CD4-positive, alpha-beta T cell treated with Interferon gamma for 1 hour (primary cell): ENCODE measurements around the gene CATSPERD.

Source experiments
- DNase-seq: peaks from one replicate; pipeline ENCODE4 v3.0.0-alpha.2; 2020

CATSPERD gene

DNA sequence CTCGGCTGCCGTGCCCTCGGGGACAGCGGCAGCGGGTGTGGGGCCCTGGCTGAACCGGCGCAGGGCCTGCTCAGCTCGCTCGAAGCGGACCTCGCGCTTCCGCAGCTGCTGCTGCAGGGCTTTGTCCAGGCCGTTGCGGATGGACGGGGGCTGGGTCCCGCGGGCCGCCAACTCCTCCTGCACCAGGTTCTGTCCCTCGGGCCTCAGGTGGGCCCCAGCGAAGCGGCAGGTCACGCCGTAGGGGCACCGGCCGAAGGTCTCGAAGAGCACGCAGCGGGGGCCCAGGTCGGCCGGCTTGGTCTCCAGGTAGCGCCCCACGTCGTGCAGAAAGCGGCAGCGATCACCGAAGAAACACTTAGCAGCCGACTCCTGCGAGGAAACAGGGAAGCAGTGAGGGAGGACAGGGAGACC lies 68.9 kb downstream of the CATSPERD start:
- no peak for DNase-seq

DNA sequence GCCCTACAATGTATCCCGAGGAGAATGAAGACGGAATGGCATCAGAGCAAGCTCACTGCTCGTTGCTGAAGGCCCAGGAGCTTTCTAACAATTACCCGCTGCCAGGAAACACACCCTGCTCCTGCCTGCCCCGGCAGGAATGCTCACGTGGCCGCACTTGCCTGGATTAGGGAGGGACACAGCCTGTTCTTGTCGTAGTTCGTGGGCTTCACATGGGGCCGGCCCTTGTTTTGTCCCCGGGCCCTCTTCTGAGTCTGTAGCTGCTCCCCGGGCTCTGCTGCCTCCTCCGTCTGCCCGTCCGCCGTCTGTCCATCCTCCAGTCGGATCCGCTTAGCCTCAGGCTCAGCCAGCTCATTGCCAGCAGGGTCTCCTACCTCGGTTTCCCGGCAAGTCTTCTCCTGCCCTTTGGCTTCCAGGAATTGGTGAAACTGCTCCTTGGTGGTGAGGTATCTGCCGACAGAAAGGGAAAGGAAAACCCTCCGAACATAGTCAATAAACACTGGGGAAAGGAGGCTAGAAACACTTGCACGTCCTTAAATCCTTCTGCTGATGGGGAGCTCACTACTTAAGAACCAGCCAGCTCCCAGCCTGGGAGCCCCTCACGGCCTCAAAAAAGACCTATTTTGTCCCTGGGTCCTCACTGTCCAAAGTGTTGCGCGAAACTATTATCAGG lies 69.6 kb downstream of the CATSPERD start:
- no peak for DNase-seq

DNA sequence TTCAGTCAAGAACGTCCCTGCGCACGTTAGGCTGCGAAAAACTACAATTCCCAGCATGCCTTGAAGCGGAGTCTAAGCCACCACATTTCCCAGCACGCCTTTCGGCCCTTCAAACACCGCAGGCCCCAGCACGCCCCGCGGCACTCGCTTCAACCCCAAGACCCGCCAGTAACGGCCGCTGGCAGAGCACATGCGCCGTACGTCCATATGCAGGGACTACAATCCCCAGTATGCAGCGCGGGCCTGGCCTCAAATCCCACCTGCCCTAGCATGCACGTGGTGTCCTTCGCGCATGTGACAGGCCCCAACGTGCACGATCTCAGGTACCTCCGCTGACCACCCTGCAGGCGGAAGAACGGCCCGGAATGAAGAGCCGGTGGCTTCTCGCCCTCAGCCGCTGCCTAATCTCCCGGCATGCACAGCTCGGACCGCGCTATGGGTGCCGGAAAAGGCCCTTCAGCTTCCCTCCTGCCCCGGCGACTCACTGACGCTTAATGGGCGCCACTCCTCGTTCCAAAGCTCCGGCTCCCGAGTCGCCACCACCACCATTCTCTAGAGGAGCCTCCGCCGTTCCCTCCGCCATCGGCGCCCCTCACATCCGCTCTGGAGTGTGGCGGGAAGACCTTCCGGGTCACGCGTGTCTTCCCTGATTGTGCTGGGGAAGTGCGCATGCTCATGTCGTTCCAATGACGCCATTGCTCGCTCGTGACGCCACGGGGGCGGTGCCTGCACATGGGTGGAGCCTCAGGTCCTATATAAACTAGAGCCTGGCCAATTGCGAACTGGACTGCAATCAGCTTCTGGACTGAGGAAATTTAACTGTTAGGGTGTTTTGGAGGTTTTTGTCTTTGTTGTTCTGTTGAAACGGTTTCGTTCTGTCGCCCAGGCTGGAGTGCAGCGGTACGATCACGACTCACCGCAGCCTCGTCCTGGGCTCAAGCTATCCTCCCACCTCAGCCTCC lies 70.4 kb downstream of the CATSPERD start, which contains the start of gene DUS3L:
DUS3L (minus strand) TSS at position 605 of the 962 bp plus-strand sequence; CDS start at position 583, 22 bp downstream.
- peak; percentile 98 for DNase-seq

DNA sequence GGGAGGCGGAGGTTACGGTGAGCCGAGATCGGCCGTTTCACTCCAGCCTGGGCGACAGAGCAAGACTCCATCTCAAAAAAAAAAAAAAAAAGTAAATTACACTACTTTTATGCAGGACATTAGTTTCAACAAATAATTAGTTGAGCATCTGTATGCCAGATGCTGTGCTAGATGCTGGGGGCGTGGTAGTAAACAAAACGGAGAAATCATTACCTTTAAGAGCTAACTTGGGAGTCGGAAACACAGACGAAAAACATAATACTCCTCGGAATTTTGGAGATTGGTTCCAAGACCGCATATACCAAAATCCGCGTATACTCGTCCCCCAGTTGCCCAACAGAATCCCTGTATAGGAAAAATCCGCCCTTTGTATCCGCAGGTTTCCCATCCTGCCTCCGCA lies 71.8 kb downstream of the CATSPERD start:
- no peak for DNase-seq

DNA sequence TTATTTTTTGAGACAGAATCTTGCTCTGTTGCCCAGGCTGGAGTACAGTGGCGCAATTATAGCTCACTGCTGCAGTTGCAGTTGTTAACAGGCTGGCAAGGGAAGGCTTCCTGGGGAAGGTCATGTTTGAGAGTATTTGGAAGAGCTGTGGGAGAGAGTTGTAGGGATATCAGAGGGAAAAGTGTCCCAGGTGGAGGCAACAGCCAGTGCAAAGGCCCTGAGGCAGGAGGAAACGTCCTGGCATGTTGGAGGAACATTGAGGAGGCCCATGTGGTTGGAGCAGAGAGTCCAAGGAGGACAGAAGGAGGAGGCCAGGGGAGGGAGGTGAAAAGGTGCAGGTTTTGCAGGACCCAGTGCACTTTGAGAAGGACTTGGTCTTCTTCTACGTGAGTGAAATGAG lies 72.8 kb downstream of the CATSPERD start:
- DNase-seq = no peak

DNA sequence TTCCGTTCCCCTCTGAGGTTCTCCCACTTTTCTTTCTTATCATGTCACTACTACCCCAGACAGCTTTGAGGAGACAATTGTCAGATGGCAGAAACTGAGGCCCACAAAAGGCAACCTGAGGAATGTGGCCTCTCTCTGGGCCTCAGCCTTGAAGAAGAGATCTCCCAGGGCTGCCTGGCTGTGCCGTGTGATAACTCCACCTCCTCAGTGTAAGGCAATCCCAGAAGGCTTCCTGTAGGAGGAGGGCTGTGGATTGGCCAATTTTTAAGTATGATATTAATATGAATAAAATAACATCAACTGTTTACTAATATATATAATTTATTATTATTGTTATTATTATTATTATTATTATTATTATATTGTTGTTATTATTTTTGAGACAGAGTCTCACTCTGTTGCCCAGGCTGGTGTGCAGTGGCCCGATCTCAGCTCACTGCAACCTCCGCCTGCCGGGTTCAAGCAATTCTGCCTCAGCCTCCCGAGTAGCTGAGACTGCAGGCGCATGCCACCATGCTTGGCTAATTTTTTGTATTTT lies 75.0 kb downstream of the CATSPERD start:
- DNase-seq = no peak

DNA sequence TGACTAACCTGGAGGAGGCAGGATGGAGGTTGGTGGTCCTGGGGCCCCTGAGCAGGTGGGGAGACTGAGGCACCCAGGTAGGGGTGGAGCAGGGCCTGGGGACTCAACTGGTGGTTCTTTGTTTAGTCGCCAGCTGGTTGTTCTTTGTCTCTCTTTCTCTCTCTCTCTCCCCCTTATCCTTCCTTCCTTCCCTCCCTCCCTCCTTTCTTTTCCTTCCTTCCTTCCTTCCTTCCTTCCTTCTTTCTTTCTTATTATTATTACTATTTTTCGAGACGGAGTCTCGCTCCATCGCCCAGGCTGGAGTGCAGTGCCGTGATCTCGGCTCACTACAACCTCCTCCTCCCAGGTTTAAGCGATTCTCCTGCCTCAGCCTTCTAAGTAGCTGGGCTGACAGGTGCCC lies 77.8 kb downstream of the CATSPERD start:
- no peak for DNase-seq

DNA sequence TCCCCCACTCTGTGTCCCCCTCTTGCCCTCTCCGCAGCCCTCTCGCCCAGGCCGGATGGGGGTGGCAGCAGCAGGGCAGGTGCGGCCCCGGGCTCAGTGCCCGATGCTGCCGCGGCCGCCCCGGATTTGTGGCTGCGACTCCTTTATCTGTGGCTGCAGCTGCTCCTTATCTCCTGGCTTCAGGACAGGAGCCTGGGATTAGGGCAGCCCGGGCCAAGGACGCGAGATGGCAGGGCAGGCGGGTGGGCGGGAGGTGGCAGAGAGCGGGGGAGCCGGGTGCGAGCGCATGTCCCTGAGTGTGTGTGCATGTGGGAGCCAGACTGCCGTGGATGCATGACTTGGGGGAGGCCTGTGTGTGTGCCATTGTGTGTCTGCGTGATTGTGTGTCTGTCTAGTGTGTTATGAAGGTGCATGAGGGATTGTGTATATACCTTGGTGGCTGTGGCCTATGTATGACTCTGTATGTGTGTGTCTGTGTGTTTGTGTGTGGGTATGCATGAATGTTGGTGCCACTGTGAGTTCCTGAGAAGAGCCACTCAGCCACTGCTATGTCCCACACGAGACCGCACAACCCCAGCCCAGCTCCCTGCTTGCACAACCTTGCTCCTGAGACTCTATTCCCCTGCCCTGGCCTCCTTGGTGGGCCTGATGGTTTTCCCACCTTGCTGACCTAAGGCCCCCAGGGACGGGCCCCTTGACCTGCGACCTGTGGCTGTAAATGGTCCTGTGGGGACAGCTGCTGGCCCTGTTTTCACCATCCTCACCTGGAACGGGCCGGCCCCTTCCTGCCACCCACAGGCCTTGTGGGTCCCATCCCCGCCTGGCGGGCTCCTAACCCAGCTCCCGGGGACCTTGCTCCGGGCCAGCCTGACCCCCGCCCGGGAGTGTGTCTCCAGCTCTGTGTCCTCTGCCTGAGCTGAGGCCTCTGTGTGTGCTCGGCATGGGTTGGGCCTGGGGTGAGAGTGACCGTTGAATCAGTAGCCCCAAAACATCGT lies 79.1 kb downstream of the CATSPERD start:
- DNase-seq = no peak

DNA sequence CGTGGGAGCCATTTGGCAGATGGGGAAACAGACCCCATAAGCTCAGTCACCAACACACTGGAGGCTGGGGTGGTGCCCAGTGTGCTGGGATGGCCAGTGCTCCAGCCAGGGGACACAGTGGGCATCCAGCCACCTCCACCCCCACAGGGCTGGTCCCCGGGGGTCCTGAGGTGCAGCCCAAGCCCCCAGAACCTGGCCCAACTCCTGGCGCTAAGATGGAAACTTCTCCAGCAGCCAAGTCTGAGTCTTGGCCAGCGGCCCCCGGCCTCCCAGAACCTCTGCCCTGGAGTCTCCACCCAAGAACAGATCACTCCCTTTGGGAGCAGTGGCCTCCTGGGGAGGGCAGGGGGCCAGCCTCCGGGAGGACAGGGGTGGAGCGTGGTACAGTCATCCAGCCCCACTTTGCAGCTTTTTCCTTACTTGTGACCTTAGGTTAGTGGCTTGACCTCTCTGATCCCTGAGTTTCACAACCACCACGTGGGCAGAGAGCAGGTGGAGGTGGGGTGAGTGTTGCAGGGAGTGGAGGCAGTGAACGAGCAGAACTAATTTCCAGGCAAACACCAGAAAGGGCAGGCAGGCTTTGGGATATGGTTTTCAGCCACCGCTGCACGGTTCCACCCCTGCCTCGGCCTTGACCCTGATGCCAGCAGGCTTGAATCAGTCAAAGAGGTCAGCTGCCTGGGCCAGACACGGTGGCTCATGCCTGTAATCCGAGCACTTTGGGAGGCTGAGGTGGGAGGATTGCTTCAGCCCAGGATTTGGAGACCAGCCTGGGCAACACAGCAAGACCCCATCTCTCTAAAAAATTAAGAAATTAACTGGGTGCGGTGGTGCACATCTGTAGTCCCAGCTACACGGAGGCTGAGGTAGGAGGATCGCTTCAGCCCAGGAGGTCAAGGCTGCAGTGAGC lies 80.2 kb downstream of the CATSPERD start:
- no peak for DNase-seq

DNA sequence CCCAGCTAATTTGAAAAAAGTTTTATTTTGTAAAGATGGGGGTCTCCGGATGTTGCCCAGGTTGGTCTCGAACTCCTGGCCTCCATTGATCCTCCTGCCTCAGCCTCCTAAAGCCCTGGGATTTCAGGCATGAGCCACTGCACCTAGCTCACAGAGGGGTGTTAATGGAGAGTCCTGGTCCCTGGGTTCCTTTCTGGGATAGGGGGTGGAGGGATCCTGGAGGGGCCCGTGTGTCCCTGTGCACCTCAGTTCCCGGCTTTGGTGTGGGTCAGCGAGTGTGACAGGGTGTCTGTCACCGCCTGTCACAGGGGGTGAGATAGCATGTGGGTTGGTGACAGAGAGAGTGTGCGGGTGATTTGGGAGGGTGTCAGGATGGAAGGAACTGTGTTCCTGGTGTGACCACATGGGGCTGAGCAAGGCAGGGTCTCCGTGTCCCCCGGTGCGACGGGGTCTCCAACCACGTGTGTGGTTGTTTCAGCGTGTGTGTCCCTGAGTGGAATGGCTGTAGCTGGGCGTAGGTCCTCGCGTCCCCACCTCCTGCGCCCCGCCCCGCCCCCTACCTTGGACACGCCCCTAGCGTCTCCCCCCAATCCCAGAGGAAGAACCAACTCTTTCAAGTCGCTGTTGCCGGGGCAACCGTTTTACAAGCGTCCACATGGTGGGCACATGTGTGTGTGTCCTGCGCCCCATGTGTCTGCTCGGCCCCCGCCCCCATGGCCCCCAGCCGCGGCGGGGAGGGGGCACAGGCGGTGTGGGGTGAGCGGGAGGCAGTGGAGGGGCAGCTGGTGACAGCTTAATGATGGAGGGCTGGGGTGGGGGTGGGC lies 81.6 kb downstream of the CATSPERD start:
- no peak for DNase-seq

DNA sequence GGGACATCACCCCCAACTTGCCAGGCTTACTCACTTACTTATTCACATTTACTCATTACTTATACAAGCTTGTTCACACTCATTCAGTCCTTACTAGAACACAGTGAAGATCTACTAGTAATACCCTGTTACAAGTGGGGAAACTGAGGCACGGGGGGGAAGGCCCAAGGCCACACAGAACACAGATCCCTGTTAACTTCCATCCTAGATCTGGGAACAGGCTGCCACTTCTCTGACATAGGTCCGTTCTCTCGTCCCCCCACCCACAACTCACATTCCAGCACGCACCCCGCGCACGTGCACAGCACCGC lies 83.0 kb downstream of the CATSPERD start:
- no peak for DNase-seq

DNA sequence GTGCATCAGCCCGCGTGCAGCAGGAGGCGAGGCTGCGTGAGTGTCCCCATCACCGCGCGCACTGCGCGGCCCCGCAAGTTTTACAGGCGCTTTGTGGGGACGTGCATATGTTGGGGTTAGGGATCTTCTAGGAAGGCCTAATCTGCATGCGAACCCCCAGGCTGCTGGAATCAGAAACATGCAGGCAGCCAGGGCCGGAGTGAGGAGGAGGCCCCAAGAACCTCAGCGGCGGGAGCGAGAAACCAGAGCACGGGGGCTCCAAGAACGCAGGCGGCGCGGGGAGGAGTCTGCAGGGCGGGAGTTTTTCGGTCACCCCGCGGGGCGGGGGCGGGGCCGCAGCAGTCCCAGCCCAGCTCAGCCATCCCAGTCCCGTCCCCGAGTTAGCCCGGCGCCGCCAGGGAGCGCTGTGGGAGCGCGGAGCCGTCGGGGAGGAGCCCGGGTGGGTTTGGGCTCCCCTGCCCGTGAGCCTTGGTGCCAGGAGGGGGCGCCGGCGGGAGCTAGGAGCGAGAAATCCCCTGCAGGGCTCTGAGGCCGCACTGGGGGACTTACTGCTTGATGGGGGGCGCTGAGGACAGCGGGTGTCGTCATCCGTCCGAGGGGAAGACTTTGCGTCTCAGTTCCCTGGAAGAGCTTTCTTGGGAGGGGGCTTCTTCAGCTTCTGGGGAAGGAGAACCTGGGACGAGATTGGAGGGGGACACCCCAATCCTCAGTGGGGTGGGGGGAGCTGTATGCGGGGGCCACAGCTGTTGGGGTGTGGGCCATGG lies 83.5 kb downstream of the CATSPERD start:
- peak; percentile 91 for DNase-seq

DNA sequence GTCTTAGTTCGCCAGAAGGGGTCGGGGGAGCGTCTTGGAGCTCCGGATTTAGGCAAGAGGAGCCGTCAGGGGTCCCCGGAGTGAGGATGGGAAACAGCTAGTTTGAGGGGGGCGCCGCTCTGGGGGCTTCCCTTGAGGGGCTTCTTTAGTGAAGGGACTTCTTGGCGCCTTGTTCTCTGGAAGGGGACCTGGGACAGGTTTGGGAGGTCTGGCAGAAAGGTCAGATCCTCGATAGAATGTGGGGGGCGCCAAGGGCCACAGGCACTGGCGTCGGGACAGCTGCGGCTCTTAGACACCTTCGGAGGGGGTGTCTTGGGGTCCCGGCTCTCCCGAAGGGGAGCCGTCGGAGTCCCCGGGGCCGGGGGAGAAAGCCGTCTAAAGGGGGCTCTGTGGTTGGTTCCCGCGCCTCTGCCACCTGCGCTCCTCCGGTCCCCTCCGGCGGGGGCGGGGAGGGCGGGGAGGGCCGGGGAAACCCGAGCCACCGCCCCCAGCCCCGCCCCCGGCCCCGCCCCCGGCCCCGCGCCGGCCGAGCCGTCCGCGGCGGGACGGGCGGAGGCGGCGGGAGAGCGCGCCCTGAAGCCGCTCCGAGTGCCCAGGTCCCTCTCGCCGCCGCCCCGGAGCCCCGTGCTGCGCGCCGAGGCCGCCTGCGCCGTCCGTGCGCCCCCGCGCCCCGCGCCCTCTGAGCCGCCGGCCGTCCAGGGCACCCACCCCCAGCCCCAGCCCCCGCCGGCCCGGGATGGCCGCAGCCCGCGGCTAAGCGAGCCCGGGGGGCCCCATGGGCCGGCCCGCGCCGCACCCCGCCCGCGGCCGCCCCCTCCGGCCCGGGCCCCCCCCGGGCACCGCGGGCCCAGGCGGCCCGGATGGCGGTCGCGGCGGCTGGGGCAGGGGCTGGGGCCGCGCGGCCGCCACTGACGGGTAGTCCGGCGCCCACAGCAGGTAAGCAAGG lies 84.4 kb downstream of the CATSPERD start, which contains the start of gene NRTN:
NRTN (plus strand) TSS at position 552 of the 946 bp plus-strand sequence. CDS start 19,099 bp downstream, outside the sequence.
- DNase-seq = peak; percentile 60

DNA sequence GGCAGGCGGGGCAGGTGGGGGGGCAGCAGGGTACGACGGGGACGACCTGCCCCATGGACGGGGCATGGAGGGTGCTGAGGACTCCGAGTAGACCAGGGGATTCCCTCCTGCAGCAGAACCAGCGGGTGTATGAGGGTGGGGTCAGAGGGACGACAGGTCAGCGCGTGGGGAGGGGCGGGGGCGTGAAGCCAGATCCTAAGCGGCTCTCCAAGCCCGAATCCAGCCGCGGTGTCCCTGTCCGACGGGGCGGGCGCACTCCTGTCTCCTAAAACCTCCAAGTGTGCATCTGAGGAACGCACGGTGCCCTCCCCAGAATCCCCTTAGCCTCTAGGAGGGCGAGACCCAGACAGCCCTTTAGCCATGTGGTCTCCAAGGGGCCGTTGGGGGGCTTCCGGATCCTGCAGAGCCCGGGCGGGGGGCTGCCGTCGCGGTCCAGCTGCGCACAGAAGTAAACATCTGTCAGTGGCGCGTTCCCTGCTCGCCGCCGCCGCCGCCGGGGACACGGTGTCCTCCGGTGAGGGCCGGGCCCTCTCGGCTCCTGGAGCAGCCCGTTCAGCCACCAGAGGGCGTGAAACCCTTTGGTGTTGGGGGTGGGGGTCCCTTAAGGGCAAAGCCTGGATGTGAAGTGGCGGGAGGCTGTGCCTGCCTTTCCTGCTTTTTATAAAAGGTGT lies 85.2 kb downstream of the CATSPERD start:
- peak; percentile 44 for DNase-seq

DNA sequence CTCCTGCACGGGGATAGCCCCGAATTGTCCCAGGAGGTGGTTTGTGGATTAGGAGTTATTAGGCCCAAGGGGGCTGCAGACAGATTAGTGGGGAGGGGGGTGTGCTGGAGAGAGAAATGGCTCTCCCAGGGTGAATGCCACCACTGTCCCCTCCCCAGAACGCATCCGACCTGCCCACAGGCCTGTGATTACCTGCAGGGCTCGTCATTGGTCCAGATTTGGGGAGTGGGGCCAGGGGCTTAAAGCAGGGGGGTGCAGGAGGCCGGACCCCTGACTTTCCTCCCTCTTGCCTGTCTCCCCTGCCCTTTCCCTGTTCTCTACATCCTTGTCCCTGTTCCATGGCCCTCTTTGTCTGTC lies 85.7 kb downstream of the CATSPERD start:
- DNase-seq = no peak

DNA sequence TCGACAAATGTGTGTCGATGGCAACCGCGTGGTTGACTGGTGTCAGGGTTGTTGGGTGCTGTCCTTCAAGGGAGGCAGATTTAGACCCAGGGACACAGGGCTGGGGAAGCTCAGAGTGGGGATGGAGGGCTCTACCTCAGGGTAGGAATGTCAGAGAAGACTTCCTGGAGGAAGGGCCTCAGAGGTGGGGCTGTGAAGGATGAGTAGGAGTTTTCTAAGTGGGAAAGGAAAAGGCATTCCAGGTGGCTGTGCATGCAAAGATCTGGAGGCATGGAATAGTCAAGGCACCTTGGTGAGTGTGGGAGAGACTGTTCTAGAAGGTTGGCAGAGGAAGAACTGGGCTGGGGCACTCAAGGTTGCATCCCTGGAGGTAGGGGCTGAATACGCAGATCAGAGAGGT lies 86.5 kb downstream of the CATSPERD start:
- no peak for DNase-seq

DNA sequence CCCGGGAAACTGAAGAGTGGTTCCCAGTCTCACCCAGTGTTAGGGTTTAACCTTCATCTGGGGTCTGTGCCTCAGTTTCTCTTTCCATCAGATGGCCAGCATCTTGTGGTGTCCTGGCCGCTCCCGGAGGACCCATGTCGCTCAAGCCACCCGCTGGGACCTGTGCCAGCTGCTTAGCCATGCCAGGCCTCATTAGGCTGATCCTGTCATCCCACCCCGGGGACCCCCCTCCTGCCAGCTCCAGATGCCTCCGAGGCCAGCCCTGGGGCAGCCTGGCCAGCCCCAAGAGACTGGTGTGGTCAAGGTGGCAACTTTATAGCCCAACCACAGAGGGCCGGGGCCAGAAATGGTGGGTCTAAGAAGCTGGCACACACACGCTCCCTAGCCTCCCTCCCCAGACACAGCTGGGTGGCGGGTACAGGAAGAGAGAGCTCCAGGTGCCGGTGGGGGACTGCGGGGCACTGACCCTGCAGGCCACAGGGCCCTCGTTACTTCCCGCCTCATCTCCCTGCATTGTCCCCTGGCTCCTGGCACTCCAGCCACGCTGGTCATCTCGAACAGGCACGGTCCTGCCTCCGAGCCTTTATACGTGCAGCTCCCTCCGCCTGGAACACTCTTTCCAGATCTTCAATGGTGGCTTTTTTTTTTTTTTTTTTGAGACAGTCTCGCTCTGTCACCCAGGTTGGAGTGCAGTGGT lies 87.8 kb downstream of the CATSPERD start:
- no peak for DNase-seq
